Inferior parietal cortex (tissue), 1 donor: ENCODE data around the gene FLRT2.

Source experiments
- DNase-seq: peaks from one replicate; pipeline ENCODE4 v3.0.0-alpha.2; 2016; ENCODE audit errors: extremely low spot score

Gene FLRT2

DNA sequence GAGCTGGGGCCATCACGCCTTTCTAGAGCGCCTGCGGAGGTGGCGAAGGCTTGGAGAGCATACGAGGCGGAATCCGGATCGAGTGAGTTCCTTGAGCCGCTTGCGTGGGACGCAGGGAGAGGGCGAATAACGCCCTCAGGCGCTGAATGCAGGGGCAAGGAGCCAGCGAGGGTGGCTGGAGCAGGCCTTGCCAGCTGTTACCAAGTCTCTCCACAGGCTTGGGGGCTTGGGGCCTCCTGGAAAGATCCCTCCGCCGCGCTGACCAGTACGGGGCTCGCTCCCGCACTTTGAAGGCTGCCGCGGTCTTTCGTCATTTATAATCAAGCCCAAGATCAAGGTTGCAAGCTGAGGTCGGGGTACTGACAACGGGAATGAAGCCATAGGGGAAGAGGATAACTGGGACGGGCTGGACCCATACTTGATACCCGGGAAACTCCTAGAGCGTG is 1.2 kb downstream of the FLRT2 start:
- DNase-seq, result no peak

DNA sequence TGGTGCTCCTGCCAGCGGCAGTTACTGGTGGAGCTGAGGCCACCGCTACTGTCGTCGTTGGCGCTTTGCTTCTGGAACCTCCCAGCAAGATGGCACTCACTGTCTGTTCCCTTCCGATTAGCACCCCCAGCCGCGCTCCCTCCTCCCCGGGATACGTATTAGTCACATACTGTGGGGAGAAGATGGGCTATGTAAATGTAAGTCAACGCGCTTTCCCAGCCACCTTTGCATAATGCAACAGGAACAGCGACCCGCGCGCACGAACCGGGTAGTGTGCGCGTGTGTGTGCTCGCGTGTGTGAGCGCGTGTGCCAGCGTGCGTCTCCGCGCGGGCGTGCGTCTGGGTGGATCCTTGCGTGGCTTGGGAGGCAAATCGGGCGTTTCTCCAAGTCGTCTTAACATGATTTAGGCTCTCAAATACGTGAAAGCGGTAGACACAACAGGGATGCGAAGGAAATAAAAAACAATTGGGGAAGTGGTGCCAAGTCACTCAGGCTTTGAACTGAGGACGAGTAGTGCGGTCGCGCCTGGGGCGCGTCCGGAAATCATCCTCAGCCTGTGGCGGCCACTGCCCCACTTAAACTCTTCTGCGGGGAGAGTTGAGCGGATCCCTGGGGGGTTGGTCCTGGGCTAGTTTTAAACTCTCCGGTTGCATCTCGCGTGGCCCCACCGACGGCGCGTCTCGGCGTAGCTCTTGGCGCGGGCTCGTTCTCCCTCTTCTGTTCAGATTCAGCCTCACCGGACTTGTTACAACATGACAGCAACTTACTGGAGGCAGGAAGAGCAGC is 1.8 kb downstream of the FLRT2 start:
- peak; percentile 52 for DNase-seq

DNA sequence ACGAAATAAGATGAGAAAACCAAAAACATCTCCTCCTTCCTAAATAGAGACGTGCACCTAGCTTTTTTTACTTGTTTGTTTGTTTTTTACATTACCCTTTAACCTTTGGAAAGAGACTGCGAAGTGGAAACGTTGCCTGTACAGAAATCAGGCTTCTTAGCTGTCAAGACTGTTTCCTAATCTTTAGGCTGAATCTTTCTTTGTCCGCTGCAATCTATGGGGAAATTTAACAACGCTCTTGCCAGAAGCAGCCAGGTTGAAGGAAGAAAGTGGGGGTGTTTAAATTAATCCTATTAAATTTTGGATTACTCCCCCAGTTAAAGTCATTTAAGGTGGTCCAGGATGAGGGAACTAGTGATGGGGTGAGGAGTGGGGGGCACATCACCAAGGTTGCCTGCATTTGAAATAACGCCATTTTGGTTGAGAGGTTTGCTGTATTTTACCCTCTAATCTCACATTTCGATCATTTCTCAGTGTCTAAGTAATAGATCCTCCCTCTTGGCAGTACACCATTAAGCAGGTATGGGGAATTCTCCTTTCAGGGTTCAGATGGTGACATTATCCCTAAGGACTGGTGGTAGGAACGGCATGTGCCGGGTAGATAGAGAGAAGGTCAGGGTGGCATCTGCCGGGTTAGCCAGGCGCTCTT is 2.6 kb downstream of the FLRT2 start:
- DNase-seq, result no peak

DNA sequence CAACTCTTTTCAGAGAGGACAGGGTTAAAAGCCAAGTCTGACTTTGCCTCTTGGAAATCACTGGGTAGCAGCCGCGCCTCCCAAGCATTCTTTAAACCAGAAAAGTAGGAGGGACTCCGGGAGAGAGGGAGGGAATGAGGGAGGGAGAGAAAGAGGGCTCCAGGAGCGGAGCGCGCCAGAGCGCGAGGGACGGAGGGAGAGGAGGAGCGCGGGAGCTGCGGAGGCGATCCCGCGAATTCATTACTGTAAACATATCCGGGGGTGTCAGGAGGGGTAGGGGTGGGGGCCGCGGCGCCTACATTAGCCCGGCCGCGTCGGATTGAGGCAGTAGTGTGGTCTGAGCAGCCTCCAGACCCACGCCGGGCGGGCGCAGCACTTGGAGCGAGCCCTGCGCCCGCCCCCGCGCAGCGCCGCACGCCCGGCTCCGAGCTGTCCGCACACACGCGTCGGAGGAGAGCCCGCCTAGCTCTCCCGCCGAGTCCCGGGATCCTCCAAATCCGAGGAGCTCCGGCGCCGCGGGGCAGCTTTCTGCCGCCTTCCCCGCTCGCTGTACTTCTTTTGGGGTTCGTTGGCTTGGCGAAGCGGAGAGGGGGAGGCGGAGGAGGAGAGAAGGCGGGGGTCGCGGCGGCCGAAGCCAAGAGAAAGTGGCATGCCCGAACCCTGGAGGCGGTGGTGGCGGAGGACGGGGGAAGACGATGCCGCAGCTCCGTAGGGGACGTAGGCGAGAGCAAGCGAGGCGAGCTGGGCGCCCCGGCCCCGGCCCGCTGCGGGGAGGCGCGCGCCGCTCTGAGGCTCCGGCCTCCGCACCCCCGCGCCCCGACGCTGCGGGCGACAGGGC is 3.3 kb downstream of the FLRT2 start:
- DNase-seq, result peak; percentile 72

DNA sequence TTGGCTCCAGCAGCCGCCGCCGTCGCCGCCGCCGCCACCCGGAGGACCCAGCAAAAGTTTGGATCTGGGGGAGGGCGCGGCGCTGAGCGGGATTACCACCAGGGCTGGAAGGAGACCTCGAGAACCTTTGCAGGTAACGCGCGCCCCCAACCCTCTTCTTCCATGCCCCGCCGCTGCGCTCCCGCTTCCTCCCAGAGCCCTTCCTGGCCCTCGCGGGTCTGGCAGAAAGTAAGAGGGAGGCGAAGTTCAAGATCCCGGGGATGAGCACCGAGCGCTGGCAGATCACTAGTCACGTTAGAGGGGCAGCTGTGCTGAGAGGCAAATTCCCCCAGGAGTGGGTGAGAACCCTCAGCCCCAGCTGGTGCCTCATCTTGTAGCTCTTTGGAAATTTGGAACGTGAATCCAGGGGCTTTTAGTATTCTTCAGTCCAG is 3.9 kb downstream of the FLRT2 start:
- no peak for DNase-seq

DNA sequence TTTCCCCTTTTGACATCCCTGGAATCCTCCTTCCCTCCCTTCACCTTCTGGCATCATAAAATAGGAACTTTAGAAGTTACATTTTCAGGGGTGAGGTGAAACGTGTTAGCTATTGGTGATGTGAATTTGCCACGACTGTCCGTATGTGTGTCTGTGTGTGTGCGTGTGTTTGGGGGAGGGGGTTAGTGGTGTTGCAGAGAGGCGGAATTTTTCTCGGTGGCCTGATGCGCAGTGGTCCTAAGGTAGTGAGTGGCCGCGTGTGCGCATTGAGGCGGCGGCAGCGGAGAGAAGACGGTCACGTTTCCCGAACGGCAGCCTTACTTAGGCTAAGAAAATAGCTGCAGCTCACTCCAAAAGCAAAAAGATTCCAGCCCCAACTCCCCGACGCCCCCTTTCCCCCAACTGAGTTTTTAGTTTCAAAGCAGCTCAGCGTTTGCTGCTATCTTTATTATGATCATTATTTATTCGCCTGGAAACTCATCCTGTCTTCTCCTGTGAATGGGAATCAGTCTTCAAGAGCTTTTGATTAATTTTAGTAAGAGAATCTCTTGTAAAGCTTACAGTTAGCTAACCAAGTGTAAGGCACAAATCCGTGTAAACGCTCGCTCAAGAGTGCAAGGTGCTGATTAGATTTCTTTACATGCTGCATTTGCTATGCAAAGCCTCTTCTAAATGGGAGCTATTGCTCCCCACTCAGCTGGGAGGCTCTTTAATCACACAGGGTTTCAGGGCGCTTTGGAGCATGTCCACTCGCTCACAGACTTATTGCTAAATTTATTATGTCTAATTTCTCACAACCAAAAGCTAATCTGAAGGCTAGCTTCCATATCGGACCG is 4.7 kb downstream of the FLRT2 start:
- DNase-seq, result peak; percentile 58

DNA sequence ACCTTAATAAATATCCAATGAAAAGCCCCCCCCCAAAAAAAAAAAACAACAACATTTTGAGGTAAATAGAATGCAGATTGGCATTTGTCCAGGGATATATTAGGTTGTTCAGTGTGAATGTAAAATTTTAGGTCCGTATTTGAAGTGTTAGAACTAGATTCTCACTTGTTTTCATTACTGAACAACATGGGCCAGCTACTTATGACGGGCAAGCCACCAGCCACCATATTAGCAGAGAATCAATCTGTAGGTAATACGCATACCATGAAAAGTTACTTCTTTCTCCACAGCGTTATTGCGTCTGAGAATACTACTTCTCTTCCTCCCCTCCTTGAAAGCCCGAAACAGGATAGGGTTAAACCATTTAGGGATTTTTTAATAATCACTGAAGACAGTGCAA is 5.4 kb downstream of the FLRT2 start:
- DNase-seq, result no peak

DNA sequence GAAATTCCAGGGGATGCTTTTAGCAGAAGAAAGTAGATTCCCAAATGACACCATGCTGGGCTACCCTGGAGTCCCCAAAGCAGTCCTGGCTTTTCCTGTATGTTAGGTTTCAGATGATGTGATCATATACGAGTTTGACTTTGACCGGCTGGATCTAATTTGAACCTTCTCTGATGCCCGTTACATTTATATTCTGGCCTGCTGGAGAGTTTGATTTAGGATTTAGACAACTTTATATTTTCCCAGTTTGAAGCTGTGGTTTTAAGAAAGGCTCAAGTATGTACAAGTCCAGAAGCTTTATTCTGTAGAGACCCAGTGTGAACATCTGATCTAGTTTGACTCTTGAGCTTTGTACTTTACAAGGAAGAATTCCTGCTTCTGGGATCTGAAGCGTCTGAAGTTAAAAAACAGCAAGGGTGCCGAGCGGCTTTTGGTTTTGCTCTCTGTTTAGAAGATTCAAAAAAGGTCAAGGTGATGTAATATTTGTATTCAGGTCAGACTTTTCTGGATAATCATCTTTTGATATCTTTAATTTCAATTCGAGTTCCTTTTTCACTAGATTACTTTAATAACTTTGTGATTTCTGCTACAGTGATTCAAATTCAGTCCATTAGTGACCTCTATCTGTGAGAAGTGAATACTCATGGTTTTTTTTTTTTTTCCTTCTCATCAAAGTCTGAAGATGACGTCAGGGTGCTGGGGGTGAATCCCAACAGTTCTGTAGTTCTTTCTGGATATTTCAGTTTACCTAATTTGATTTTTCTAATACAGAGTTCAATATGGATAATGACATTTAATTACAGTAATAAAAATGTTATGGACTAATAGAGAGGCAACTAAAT is 6.3 kb downstream of the FLRT2 start:
- DNase-seq, result no peak

DNA sequence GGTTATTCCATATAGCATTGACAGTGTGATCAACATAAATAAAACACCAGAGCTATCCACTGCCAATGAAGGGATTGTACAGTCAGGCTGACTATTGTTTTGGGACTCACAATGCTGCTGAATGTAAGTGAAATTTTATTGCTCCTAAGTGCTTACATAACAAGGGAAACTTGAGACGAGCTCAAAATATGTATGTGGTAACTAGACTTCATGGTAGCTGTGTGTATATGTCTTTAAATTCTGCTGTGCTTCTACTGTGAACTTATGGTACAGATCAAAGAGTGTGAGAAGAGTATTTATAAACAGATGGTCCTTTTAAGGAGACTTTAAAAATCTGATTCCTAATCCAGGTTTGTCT is 6.9 kb downstream of the FLRT2 start:
- no peak for DNase-seq

DNA sequence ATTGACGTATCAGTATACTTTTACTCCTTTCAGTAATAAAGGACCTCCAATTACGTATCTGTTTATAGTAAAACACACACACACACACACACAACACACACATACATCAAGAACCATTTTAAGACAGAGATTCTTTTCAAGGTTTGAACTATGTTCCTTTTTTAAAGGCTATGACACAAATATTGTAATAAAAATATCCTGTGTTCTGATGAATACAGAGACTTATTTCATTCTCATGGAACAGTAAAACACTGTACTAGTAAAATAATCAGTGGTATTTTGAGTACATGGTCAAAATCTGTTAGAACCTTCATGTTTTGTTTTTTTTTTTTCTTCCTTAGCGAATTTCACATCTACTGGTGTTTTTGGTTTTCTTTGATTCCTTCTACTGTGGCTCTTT is 7.6 kb downstream of the FLRT2 start:
- DNase-seq, result no peak

DNA sequence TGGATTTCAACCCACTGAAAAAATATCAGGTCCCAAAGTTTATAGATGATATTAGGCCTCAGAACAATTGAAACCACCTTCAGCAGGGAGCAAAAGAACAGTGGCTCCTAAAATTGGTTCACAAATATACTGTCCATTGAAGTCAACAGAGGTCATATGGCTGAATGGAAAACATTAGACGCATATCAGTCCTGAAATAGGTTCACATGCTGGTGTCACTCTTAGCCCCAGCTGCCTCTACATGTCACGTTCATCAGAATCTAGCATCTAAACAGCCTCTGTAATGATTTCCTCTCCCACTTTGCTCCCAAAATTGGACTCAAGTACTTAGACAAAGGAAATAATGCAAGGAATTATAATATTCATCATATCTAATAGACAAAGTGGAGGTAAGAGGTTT is 8.7 kb downstream of the FLRT2 start:
- DNase-seq, result no peak

DNA sequence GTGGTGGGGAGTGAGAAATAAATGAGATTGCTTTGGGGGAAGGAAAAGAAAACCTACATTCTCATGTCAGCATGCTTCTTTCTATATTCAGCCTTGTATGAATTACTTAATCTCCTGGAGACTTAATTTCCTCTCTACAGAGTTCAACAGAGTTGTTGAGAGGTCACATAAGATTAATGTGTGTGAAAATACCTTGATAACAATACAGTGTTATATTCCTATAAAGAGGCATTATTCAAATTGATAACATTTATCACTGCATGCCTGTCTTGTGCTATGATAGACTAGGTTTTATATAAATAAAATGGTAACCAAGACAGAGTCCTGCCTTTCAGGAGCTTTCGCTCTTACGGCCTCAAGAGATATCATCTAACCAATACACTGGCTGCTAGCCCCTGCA is 9.6 kb downstream of the FLRT2 start:
- no peak for DNase-seq

DNA sequence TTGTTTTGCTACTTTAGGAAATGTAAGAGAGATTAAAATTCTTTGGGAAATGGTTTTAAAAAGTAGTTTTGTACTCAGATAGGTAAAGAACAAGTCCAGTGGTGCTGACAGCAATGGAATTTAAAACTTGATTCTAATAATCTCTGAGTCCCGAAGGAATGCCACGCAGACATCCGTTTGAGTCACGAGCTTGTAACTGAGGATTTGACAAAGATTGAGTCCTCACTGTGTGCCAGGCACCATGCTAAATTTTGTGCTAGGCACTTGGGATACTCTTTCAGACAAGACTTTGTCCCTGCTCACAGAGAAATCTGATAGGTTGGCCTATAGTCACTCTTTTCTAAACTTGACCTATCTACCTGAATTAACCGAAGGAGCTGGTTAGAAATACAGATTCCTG is 12.7 kb downstream of the FLRT2 start:
- DNase-seq, result no peak

DNA sequence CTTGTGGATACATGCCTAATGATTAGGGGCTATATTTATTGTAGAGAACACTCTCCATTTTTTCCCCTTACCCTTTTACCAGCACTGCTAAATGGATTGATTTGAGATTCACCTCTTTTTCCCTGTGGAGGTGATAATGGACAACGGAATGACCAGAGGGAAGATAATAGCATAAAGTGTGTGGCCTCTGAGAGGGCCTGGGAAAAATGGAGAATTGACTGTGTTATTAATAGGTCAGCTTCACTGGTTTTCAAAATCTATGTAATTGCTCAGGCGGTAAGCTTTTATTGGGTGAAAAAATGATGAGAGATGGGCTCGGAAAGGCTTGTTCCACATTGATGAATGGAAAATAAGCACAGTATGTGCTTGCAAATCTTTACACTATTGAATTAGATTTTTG is 15.8 kb downstream of the FLRT2 start:
- DNase-seq, result no peak

DNA sequence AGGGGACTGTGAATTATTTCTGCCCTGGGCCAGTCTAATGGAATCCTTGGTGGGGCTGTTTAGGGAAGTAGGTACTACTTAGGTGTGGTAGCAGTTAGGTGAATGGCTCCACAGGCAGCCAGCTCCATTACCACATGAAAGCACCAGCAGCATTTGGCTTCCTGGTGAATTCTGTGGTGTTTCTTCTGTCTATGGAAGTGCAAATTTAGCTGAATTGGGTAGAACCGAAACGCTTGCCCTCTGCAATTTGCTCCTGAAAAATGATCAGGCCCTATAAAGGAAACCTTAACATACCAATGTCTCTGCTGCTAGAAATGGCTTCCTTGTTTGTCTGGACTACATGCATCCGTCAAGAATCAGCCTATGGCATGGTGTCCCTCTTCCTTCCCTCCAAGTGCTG is 16.4 kb downstream of the FLRT2 start:
- no peak for DNase-seq

DNA sequence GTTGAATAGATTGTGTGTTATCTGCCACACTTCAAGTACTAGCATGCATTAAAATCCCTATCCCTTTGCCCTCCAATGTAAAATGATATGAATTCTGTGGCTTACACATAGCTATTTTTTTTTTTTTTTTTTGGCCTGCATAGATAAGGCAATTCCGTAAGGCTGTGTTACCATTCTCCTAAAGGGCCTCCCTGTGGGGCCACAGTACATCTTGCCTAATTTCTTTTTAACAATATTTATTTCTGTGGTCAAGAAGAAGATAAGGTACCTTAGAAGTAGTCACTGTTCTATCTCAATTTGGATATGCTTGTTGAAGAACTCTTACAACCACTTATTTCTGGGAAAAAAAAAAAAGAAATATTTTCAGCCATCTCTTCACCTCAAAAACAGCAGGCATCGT is 19.8 kb downstream of the FLRT2 start:
- no peak for DNase-seq

DNA sequence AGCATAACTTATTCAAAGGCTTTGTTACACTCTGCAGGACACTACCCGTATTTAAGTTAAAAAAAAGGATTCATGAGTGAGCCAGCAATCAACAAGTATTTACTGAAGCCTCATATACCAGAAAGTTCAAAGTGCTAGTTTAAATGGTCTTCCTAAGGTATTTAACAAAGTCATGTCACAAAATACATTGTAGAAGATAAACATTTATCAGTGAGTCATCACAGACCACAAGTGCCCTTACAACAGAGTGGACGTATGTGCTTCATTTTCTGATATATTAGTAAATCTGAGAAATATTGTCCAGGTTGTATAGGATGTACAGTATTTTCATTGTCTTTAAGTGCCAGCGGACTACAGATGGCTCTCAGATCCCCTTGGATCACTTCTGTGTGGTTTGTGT is 24.2 kb downstream of the FLRT2 start:
- DNase-seq, result no peak

DNA sequence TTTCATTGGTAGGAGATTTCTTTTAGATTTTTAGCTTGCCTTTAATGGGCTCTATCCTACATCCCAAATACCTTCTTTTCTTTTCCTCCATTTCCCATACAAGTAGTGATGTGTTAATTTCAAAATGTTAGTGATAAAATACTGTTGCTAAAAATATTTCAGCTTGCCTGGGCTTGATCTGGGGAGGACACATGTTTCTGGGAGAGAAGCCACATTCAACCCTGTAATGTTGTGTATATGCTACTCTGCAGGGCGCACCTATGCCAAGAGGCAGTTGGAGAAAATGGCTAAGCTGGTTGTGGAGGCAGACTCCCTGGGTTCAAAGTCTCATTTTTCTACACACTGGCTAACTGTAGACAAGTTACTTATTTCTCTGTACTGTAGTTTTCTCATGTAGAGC is 26.3 kb downstream of the FLRT2 start:
- no peak for DNase-seq

DNA sequence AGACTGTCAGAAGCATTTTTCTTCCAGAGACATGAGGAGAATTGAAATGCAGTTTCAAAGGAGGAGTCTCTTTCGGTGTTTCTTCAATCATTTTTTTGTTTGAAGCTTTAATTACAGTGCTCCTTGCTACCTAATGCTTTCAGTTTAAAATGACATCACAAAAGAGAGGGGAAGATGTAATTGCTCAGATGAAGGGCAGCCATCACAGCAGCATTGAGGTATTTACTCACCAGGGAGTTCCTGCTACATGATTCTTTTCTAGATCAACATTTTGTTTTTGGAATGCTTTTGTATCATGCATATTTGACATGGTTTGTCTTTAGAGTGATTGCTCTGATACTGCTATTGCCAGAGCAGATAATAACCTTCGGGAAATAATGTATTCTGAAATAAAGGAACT is 28.6 kb downstream of the FLRT2 start:
- no peak for DNase-seq

DNA sequence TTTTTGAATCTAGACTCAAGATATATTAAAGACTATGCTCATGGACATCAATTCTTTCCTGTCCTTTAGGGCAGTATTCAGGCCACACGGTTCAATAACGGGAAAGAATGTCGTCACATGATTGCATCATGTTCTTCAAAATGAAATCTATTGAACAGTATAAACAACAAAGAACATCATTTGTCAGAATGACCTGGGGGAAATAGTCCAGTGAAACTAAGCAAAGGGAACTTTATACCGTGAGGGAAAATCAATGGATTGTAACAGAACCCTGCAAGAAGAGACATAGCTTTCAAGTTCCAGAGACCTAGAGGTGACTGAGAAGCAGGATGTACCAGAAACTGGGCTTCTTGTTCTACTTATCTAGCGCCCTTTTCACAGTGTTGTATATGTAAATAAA is 32.7 kb downstream of the FLRT2 start:
- no peak for DNase-seq
